ENCODE results near the gene ZNF296.

ZNF296 gene

GRCh38 chr19:45098521-45099466 lies 22.5 kb upstream of the ZNF296 start:
- H3K4me3 ChIP-seq (replicated peaks; ENCODE audit: low read depth, low read length), result peak overlapping the region; percentile 14; the same call in 1 of the 2 replicates
- no peak for TF ChIP-seq CTCF (IDR thresholded peaks at IDR 0.05; ENCODE audit: low read depth, low read length, missing control alignments)
- DNase-seq (ENCODE audit: extremely low read depth, low read depth), result no peak

- no peak for TF ChIP-seq CTCF (IDR thresholded peaks at IDR 0.05; ENCODE audit: low read depth, low read length, missing control alignments)
- peak overlapping the region; percentile 14 for H3K4me3 ChIP-seq (replicated peaks; ENCODE audit: low read depth, low read length)
- DNase-seq (ENCODE audit: extremely low read depth, low read depth), result peak; percentile 84
These were observed 21.7 kb upstream of the ZNF296 start for GRCh38 chr19:45097776-45098520.

- no peak overlapping the region for H3K4me3 ChIP-seq (replicated peaks; ENCODE audit: low read depth, low read length)
- no peak for TF ChIP-seq CTCF (IDR thresholded peaks at IDR 0.05; ENCODE audit: low read depth, low read length, missing control alignments)
- DNase-seq (ENCODE audit: extremely low read depth, low read depth), result no peak
These were observed 21.1 kb upstream of the ZNF296 start for GRCh38 chr19:45097450-45097775.

- no peak for DNase-seq (ENCODE audit: extremely low read depth, low read depth)
- H3K4me3 ChIP-seq (replicated peaks; ENCODE audit: low read depth, low read length), result no peak overlapping the region
- TF ChIP-seq CTCF (IDR thresholded peaks at IDR 0.05; ENCODE audit: low read depth, low read length, missing control alignments), result no peak
These were observed 20.4 kb upstream of the ZNF296 start for GRCh38 chr19:45096700-45097099.

- TF ChIP-seq CTCF (IDR thresholded peaks at IDR 0.05; ENCODE audit: low read depth, low read length, missing control alignments), result no peak
- no peak for DNase-seq (ENCODE audit: extremely low read depth, low read depth)
- no peak overlapping the region for H3K4me3 ChIP-seq (replicated peaks; ENCODE audit: low read depth, low read length)
These were observed 19.5 kb upstream of the ZNF296 start for GRCh38 chr19:45095496-45096413.

- peak overlapping the region; percentile 98 for H3K4me3 ChIP-seq (replicated peaks; ENCODE audit: low read depth, low read length)
- DNase-seq (ENCODE audit: extremely low read depth, low read depth), result no peak
- no peak for TF ChIP-seq CTCF (IDR thresholded peaks at IDR 0.05; ENCODE audit: low read depth, low read length, missing control alignments)
These were observed 18.4 kb upstream of the ZNF296 start for GRCh38 chr19:45094707-45095106.
